NCI-H2171 (cell line): Measurements from ENCODE around the gene BIVM.
"Not testable (repeated sequence)": the region's sequence is repeated elsewhere in the genome, so short reads cannot be mapped to it uniquely, and the experiment has no call there.

Experiments
- DNase-seq: peaks from one replicate; lab custom pipeline; 2025; lab: John Stamatoyannopoulos, UW

Gene BIVM

GRCh38 chr13:102798581-102799425 is at the start of gene BIVM, which contains the start of gene POGLUT2:
BIVM (plus strand) TSS chr13:102799119; CDS start chr13:102807268, 8,149 bp downstream.
POGLUT2 (minus strand) TSS chr13:102798976; CDS start chr13:102798670, 306 bp downstream.
- DNase-seq: peak; percentile 92

- no peak for DNase-seq
These were observed 47.0 kb upstream of the BIVM start for GRCh38 chr13:102751886-102752285.

GRCh38 chr13:102757006-102757405 is 41.9 kb upstream of the BIVM start:
- no peak for DNase-seq

- DNase-seq: no peak
These were observed 40.1 kb upstream of the BIVM start for GRCh38 chr13:102758842-102759241.

GRCh38 chr13:102761071-102761470 is 37.8 kb upstream of the BIVM start:
- DNase-seq: no peak

DNA sequence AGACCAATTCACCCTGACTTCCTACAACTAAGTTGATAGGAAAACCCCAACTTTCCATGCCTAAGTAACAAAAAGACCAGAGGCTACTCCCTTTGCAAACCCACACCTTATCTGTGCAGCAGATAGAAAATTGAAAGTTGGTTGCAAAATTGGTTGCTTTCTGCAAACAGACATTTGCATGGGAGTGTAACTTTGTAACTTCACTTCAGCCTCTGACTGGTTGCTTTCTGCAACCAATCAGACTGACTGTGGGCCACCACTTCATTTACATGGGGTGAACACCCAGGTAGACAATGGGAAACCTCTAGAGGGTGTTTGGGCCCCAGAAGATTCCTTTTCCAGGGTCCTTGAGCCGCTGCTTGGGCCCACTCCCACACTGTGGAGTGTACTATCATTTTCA is 35.2 kb upstream of the BIVM start:
- no peak for DNase-seq

DNA sequence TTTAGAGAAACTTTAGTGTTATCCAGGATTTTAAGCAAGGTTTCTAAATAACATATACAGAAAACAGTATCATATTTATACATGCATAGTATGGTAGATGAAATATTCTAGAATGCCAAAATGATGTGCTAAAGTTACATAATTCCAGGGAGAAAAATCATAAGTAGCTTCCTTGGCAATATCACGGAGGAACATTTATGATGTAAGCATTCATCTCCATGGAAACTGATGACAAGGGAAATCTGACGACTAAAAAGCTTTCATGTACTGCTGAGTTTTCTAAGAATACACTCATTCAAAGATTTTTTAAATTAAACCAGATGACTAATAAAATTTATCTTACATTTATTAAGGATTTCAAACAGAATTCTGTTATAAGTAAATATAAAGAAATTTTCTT is 30.0 kb upstream of the BIVM start:
- no peak for DNase-seq

- DNase-seq: no peak
These were observed 29.2 kb upstream of the BIVM start for GRCh38 chr13:102769679-102770078.

DNA sequence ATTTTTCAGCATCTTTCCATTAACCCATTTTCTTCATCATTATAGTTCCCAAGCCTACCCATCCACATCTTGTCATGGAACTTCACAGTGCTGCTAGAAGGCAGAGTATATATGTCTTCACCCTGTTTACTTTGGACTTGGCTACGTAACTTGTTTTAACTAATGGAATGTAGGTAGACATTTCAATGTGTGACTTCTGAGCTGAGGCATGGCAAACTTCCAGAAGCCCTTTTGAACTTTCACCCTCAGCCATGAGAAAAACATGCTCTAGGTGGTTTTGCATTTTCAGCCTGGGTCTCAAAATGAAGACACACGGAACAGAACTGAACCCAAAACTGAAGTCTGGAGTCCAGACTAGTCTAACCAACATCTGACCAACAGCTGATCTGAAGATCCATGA is 28.5 kb upstream of the BIVM start:
- no peak for DNase-seq

- DNase-seq: no peak
These were observed 27.4 kb upstream of the BIVM start for GRCh38 chr13:102771298-102772041.

GRCh38 chr13:102772042-102772425 is 26.9 kb upstream of the BIVM start:
- no peak for DNase-seq

DNA sequence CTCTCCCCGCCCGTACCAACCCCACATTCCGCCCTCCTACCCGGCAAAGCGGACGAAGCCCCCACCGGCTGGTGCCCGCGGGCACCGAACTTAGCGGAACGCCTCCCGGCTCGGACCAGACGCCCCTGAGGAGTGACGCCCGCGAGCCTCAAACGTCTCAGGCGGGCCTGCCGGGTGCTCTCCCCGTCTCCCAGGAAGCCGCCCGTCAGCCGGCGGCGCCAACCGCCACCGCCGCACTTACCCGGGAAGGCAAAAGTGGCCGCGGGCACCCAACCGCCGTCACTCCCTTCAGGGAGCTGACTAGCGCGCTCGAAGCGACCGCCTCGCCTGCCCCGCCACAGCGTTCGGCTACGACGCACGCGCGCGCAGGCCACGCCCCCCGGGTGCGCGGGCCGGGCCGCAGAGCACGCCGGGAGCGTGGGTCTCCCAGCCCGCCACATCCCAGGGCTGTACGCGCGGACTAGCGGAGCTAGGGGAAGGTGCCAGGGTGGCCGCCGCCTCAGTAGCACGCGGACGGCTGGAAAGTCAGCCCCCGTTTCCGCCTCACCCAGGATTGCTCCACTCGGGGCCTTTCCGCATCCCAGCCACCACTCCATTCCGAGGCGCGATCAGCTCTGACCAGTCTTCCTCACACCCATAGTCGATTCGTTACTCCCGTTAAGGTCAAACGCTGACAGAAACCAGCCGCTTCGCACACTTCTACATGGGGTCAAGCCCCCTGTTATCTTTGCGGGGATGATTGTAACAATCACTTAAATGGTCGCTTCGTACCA is 25.3 kb upstream of the BIVM start, which contains the start of gene TEX30:
Gene TEX30 (minus strand): TSS at position 346 of the 773 bp plus-strand sequence. CDS start 3,760 bp downstream, outside the sequence.
- DNase-seq: peak; percentile 76

DNA sequence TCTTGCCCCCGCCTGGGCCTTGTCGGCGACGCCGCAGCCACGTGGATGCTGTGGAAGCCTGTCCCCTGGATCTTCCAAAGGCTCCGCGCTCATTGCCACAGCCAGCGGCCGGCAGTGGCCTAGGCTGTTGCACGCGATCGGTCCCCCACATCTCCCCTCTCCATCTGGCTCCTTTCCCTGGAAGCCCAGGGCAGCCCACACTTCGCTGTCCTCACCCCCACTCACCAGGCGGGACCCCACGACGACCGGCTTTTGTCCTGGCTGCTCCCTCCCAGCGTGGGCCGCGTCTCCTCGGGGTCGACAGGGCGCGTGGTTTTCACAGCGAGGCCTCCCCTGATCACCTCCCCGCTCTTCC is 24.7 kb upstream of the BIVM start:
- no peak for DNase-seq

- no peak for DNase-seq
These were observed 24.1 kb upstream of the BIVM start for GRCh38 chr13:102774591-102775520.

DNA sequence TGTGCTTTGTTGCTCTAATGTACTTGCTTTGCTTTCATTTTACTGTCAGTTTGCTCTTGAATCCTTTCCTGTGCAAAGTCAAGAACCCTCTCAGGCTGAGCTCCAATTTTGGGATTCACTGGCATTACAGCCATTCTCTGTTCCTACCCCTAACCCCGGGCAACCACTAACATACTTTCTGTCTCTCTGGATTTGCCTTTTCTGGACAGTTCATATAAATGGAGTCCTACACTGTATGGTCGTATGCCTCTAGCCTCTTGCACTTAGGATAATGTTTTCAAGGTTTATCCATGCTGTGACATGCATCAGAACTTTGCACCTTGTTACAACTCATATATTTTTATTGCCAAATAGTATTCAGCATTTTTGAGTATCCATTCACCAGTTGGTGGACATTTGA is 22.6 kb upstream of the BIVM start:
- DNase-seq: no peak

DNA sequence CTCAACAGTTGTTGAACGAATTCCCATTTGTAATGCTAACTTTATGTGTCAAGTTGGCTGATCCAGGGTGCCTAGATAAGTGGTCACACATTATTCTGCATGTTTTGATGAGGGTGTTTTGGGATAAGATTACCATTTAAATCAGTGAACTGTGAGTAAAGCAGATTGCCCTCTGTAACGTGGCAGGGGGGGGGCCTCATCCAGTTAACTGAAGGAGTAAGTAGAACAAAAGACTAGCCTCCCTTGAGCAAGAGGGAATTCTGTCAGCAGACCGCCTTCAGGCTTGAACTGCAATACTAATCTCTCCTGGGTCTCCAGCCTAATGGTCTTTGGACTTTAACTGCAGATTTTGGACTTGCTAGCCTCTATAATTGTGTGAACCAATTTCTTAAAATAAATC is 21.2 kb upstream of the BIVM start:
- DNase-seq: no peak

DNA sequence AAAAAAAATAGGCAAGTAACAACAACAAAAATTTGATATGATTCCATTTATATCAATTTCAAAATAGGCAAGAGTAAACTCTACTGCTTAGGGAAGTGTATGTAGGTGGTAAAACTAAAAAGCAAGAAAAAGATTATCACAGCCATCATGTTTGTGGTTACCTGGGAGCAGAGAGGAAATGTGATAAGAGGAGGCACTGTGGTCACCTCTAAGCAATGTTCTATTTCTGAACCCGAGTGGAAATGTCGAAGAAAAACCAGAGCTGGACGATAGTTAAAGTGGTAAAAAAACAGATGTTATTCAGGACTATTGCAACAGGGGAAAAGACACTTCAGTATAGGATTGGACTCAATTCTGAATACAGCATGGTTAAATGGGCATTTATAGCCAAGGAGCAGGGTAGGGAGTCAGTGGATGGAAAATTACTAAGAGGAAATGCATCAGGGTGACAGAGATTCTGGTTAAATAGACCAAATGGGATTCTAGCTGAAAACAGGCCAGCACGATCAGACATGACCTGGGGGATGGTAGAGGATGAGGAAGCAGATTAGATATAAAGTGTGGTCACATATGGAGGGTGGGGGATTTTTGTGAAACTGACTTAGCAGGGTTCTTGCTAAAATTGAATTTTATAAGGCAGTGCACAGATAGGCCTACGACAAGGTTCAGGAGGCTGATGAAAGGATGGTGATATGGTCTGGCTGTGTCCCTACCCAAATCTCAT is 19.3 kb upstream of the BIVM start:
- no peak for DNase-seq

GRCh38 chr13:102780656-102781055 is 18.3 kb upstream of the BIVM start:
- DNase-seq: not testable (repeated sequence)

- DNase-seq: no peak
These were observed 17.3 kb upstream of the BIVM start for GRCh38 chr13:102781591-102781990.

DNA sequence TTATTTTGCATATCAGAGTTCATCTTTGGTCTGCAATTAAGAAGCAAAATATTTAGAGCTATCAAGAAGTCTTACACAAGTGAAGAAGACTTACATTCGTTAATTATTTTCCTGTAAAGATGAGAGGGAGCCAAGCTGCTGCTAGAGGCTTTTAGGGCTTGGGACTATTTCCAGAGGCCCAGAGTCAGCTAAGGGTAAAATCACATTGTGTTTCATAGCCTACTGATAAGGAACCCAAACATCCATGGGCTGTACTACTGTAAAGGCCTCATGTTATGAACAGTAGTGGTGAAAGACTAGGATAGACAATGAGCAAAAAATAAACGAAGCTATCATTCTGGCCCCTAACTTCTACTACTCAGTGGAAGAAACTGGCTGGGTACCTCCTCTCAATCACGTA is 14.4 kb upstream of the BIVM start:
- DNase-seq: no peak

- no peak for DNase-seq
These were observed 10.2 kb upstream of the BIVM start for GRCh38 chr13:102788683-102789082.
